HG03571 (cell line): ENCODE data around the gene MNAT1.
A peak's percentile ranks its signal among the peaks of the same experiment; 100 is the strongest.

Experiments used
- ATAC-seq: cut with Tn5 transposase; IDR thresholded peaks from one replicate; pipeline ENCODE4 v1.9.1; 2021; ENCODE audit not compliant: unreplicated experiment

The MNAT1 gene

DNA sequence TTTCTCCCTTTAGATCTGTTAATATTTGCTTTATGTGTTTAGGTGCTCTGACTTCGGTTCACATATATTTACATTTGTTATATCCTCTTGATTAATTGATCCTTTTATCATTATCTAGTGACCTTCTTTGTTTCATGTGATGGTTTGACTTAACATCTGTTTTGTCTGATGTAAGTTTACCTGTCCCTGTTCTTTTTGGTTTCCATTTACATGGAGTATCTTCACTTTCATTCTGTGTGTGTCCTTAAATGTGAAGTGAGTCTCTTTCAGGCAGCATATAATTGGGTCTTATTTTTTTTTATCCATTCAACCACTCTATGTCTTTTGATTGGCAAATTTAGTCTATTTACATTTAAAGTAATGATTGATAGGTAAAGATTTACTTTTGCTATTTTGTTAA lies 222.1 kb downstream of the MNAT1 start:
- no peak for ATAC-seq

DNA sequence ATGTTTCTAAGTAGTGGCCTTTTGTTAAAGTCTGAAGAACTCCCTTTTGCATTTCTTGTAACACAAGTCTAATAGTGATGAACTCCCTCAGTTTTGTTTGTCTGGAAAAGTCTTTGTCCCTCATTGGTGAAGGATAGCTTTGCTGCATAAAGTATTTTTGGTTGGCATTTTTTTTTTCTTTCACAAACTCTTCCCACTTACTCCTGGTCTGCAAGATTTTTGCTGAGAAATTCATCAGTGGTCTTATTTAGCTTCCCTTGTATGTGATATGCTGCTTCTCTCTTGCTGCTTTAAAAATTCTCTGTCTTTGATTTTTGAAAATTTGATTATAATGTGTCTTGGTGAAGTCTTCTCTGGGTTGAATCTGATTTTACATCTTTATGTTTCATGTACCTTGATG lies 223.6 kb downstream of the MNAT1 start:
- no peak for ATAC-seq

DNA sequence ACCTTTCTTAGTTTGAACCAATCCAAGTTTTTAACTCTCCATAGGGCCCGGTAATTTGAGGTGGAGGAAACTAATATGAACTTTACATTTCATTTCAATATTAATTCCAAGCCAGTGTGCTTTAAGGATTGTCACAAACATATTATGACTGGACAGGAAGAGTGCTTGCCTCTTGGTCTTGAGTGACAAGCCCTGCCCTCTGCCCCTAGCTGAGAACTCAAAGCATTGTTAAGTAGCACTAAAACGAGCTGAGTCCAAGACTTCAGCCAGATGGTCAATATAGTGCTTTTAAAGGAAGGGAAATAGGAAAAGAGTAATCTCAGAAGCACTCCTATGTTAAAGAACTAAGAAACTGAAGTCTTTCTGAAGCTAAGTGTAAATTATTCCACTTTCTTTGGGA lies 229.2 kb downstream of the MNAT1 start:
- ATAC-seq, result no peak

DNA sequence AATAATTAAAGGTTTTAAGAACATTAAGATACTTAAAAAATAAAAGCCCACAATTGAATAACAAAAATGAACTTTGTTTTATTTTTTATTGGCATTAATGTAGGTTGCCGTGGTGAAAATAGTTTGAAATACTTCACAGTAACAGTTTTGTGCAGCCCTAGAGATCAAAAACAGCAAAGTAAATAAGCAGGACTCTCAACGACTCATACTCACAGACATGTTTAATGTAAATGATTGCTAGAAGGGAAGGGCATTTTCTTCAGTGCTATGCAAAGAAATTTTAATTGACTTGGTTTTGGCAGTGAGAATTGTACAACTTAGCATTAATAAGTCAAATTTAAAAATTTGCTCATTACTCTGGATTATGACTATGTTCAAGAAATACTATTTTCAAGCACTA lies 230.3 kb downstream of the MNAT1 start:
- no peak for ATAC-seq

DNA sequence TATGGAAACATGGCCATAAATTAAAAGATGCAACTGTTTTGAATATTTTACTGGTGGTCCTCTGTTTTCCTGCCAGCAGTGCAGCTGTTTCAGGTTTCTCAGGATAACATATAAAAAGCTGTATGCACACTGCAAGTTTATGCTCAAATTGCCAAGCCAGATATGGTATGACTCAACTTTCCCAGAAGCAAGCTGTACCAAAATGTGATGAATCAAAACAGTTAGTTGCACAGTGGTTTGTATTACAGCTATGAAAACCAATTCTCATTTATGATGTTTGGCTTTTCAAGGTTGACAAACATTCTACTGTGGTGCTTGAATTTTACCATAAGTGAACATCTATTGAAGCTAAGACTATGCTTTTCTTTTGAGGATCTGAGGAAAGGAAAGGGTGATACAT lies 230.8 kb downstream of the MNAT1 start:
- ATAC-seq, result no peak

DNA sequence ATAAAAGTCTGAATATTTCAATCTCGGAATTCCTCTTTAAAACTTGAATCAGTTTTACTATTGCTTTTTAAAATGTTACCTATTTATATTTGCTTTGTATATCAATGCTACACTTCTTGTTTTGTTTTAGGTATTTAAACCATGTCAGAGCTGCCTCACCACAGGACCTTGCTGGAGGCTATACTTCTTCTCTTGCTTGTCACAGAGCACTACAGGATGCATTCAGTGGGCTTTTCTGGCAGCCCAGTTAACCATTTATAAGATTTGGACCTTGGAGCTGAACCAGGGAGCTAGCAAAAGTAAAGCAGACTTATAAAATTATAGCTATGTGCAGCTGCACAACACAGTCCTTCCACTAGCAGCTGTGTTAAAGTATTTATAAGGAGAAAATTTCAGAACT lies 233.5 kb downstream of the MNAT1 start:
- ATAC-seq, result no peak

DNA sequence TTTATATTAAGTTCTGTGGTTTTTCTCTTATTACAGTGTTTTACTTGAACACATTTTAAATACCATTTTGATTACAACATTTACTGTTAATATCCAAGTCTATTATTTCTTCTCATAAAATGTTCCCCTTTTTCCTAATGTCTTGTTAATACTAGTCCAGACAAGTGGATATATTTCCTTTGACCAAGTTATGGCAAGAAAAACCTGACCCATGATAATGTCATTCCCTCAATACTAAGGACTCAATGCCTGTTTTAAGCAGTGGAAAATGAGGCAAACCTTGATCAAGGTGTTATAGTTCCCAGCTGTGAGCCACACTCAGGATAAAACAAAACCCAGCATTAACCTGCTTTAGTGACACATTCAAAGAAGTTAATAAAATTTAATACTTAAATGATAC lies 234.1 kb downstream of the MNAT1 start:
- no peak for ATAC-seq

DNA sequence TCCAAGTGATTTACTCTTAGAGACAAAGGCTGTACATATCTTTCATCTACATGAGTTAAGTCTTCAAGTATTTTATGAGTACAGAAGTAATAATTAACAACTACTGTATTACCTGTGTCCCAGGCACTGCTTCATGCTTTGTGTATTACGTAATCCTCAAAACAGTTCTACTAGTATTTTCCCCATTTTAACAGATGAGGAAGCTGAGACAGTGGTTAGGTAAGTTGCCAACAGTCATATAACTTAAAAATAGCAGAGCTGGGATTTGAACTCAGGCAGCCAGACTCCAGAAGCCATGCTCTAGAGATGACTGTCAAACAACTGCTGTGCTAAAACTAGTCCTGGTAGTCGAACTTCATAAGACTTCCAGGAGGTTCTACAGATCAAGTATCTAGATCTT lies 235.6 kb downstream of the MNAT1 start:
- no peak for ATAC-seq

DNA sequence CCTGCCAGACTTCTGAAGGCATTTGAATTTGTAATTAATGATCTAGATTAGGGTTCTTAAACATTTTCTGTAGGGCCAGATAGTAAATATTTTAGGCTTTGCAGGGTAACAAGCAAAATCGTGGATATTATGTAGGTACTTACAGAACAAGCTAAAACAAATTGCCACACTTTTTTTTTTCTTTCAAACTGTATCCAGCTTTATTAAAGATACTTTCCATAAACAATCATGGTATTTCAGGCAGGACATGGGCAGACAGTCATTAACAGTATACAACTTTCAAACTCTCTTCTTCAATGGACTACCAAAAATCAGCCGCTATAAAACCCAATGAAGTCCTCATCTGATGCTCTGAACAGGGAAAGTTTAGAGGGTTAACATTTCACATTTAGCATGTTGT lies 236.7 kb downstream of the MNAT1 start:
- ATAC-seq, result no peak

DNA sequence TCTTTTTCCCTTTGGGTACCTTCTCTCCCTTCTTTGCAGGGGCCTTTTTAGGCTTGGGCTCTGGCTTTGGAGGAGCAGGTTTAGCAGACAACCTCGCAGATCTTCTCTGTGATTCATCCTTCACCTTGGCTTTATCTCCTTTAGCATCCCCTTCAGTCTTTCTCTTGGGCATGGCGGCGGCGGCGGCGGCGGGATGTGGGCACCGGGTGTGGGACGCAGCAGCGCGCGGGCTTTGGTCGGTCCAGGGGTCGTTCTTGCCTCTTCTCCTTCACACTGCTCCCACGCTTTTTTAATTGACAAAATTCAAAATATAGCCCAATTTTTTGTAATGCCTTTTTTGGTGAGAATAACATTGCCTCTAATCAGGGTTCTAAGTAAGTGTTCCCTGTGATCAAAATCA lies 237.7 kb downstream of the MNAT1 start:
- no peak for ATAC-seq

DNA sequence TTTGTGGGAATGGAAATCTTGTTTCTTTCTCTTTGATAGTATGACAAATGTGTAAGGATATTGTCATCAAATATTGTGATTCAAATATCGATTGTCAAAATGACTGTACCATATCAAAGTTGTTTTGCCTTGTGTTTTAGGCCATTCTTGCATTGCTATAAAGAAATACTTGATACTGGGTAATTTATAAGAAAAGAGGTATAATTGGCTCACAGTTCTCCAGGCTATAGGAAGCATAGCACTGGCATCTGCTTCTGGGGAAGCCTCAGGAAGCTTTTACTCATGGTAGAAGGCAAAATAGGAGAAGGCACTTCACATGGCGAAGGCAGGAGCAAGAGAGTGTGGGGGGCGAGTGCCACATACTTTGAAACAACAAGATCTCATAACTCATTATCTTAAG lies 238.5 kb downstream of the MNAT1 start:
- ATAC-seq, result no peak

DNA sequence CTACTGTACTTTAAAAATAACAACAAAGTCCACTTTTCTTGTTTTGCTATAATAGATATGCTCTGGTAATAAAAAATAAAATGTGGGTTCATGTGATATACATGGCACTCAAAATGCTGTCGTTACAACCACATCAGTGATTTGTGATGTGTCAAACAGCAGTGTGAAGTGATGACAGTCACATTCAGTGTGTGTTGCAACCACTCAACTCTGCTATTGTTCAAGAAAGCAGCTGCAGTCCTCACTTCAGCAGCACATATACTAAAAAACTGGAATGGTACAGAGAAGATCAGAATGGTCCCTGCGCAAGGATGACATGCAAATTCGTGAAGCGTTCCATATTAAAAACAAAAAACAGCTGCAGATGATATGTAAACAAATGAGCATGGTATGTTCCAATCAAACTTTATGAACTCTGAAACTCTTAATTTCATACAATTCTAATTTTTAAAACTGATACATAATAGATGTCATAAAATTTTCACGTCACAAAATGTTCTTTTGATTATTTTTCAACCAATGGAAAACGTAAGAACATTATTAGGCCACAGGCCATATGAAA lies 239.6 kb downstream of the MNAT1 start:
- no peak for ATAC-seq

DNA sequence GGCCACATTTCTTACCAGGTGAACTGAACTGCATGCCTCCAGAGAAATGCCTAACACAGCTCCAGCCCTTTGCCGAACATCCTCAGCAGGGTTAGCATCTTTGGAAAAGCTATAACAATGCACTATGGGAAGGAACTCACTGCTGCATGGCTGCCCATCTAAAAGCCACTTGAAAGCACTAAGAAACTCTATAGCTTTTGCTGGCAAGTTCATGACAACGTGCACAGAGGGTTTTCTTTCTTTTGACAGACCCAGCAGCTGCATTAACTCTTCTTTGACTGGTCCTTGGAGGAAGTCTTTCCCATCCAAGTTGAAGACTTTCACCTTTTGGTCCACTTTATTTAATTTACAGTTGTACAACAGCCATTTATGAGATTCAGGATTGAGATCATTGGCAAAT lies 241.0 kb downstream of the MNAT1 start:
- ATAC-seq, result no peak

DNA sequence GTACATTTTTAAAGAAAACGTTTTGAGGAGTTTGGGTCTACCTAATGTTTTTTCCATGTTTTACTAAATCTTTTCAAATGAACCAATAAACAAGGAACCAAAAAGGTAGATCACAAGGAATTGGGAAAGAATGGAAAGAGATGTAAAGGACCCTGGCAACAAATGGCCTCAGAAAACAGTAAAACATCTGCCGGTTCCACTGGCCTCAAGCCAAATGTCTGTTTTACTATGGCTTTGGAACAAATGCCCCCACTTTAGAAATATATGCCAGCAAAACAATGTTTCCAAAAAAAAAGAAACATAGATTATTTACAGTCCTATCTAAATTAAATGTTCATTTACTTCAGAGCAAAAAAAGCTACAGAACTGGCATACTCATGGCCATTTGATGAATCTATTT lies 243.3 kb downstream of the MNAT1 start:
- ATAC-seq, result no peak

DNA sequence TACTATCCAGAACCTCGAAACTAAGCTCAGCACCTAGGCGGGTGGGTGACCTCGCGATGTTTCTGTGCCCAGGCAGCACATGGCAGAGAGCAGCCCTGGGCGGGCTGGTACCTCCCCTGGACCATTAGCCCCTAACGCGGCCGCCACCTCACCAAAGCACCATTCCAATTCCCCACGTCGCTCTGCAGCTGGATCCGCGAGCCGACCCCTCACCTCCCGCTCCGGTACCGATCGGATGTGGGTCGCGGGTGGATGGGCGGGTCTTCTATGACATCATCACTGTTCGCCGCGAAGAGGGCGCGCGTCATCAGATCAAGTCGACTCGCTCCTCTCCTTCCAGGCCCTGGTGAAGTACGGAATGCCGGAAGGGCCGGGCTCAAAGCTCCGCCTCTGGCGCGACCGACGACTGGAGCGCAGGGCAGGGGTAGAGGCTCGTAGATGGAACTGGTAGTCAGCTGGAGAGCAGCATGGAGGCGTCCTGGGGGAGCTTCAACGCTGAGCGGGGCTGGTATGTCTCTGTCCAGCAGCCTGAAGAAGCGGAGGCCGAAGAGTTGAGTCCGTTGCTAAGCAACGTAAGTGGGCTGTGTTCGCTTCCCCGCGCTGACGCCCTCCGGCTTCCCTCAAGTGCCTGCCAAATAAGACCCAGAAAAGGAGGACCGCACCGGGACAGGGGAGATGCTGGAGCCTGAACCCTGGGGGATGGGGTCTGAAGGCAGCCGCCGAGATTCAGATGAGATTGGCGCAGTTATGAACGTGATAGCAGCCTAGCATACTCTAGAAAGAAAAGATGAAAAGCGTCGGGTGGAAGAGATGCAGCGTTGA lies 246.5 kb downstream of the MNAT1 start, which contains the start of the genes SLC38A6 and TRMT5:
Gene SLC38A6, plus strand, starts transcription at position 435 of the 822 bp plus-strand sequence. Its CDS starts 33 bp downstream, at position 468.
Gene TRMT5, minus strand, starts transcription at position 269 of the 822 bp plus-strand sequence. Its CDS starts 106 bp downstream, at position 163.
- peak; percentile 91 for ATAC-seq

DNA sequence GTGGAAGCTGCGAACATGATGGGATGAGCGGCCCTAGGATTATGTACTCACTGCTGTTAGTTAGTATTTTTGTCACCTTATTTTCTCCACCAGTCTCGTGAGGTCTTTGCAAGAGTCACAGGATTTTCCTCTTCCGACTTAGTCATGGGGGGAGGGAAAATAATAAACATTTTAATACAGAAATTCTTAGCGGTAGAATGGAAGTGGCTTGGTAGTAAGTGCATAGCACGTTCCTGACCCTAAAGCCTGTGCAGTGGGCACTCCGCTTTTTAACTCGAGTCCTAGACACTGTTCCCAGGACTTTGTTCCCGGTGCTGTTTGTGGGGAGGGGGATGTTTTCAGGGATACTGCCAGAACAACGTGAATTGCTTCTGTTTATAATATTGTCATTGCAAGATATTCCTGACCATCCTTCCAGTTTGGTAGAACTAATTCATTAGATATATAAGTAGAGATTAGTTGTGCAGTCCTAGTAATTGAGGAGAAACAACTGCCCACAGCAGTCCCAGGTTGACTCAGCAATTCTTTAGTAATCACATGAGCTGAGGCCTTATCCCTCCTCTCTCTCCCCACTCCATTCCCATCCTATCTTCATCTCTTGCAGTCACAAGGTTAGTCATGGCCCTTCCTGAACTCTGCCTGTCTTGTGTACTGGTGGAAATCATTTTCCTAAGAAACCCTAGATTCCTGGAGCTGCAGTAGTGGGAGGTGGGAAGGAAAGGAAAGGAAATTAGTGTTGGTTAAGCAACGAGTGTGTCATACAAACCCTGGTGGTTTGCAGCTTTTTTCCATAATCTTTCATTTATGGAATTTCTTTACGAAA lies 247.3 kb downstream of the MNAT1 start:
- peak; percentile 4 for ATAC-seq

DNA sequence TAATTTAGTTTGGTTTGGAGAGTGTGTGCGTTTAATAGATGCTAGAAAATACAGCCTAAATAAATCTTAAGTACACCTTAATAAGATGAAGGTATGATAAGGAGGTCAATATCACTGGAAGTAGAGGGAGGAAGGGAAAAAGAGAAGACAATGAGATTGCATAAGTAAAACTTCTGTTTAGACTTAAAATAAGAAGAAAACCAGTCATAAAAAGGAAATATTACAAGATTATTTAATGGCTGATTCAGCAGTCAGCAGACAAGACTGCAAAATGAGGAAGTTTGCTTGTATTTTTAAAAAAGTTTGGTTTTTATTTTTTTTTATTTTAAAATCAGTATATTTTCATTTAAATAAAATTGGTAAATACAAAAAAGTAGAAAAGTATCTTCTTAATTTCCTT lies 249.6 kb downstream of the MNAT1 start:
- ATAC-seq, result no peak

DNA sequence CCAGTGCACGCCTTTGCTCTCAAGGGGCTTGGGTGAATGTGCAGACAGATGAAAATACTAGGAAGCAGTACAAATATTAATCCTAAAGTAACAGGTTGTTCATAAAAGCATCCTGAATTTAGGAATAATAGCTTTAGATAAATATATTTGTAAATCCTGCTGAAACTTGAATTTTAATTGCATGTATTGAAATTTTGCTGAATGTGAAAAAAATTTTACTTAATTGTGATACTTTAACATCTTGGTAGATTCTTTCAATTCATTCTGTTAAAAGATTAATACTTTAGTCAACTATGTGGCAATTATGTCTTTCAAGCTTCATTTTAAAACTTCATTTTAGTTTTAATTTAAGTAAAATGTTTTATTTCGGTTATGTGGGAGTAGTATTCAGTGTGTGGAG lies 251.9 kb downstream of the MNAT1 start:
- ATAC-seq, result no peak

DNA sequence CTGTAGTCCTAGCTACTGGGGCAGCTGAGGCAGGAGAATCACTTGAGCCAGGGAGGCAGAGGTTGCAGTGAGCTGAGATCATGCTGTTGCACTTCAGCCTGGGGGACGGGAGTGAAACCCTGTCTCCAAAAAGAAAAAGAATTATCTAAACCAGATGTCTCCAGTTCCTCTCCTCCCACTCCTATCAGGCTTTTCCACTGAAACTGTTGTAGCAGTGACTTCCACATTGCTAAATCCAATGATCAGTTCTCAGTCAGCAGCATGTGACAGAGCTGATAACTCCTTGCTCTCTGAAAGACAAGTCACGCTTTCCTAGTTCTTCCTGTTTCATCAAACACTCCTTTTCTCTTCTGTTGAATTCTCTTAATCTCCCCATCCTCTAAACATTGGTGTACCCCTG lies 255.0 kb downstream of the MNAT1 start:
- ATAC-seq, result no peak

DNA sequence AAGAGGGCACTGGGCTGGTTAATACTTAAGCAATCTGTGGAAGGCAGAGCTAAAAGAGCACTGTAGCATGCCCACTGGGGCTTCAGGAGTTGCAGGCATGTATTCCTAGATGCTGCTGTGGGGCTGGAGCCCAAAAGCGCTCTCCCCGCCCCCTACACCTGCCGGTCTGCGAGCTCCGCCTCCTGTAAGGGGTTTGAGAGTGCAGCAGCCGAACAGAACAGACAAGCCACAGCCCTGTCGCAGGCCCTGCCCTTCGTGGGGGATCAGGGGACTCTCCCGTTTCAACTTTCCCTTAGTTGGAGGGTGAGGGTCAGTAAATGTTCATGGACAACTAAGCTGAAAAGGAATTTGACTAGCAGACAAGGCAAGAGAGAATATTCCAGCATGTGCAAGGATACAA lies 264.1 kb downstream of the MNAT1 start:
- no peak for ATAC-seq

DNA sequence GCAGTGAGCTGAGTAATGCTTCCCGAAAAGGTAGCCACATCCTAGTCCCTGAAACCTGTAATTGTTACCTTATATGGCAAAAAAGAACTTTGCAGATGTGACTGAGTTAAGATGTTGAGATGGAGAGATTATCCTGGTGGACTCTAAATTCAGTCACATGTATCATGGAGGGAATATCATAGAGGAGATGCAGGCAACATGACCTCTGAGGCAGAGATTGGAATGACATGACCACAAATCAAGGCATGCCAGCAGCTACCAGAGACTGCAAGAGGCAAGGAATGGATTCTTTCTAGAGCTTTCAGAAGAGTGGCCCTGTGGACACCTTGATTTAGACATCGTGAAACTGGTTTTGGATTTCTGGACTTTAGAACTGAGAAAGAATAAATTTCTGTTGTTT lies 265.0 kb downstream of the MNAT1 start:
- ATAC-seq, result no peak

DNA sequence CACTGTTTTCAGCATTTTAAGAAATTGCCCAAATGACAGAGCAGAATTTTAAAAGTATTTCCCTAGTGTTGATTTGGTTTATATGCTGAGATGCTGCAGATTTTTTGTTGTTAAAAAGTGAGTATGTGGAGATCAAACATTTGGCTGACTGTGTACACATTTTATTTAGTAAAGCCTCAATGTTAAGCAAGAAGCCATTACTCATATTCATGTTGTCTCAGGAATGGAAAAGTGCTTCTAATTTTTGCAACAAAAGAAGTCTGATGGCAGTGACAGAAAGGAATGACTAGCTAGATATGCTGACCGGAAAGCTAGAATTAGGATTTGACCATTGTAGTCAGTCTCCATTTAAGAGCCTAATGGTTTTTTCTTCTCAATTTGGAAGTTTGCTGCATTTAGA lies 269.0 kb downstream of the MNAT1 start:
- no peak for ATAC-seq
